HG03139 (cell line): Measurements from ENCODE around the gene ADGRD1.
"Not testable (repeated sequence)": the region's sequence is repeated elsewhere in the genome, so short reads cannot be mapped to it uniquely, and the experiment has no call there.

Source experiments
- ATAC-seq: cut with Tn5 transposase; IDR thresholded peaks from one replicate; pipeline ENCODE4 v1.9.1; 2021; ENCODE audit not compliant: unreplicated experiment

Gene ADGRD1

GRCh38 chr12:130983328-130984017, 29.8 kb downstream of the ADGRD1 start:
- ATAC-seq, result no peak

- ATAC-seq, result no peak
Observed at GRCh38 chr12:130984183-130985058, 30.7 kb downstream of the ADGRD1 start.

GRCh38 chr12:130987151-130987931, 33.6 kb downstream of the ADGRD1 start:
- no peak for ATAC-seq

GRCh38 chr12:130988261-130988660, 34.6 kb downstream of the ADGRD1 start:
- no peak for ATAC-seq

GRCh38 chr12:130988751-130989150, 35.0 kb downstream of the ADGRD1 start:
- no peak for ATAC-seq

- ATAC-seq, result no peak
Observed at GRCh38 chr12:130989391-130989790, 35.7 kb downstream of the ADGRD1 start.

- no peak for ATAC-seq
Observed at GRCh38 chr12:130990034-130990433, 36.3 kb downstream of the ADGRD1 start.

GRCh38 chr12:130992448-130992847, 38.7 kb downstream of the ADGRD1 start:
- ATAC-seq, result no peak

GRCh38 chr12:130992979-130993538, 39.4 kb downstream of the ADGRD1 start:
- ATAC-seq, result no peak

GRCh38 chr12:130993759-130994670, 40.3 kb downstream of the ADGRD1 start:
- no peak for ATAC-seq

- no peak for ATAC-seq
Observed at GRCh38 chr12:130994821-130995375, 41.2 kb downstream of the ADGRD1 start.

- not testable (repeated sequence) for ATAC-seq
Observed at GRCh38 chr12:130995386-130995969, 41.8 kb downstream of the ADGRD1 start.

- ATAC-seq, result no peak
Observed at GRCh38 chr12:130998136-130998535, 44.4 kb downstream of the ADGRD1 start.

- ATAC-seq, result no peak
Observed at GRCh38 chr12:131000000-131000486, 46.3 kb downstream of the ADGRD1 start.

- ATAC-seq, result no peak
Observed at GRCh38 chr12:131001493-131001892, 47.8 kb downstream of the ADGRD1 start.

- ATAC-seq, result no peak
Observed at GRCh38 chr12:131002216-131002631, 48.5 kb downstream of the ADGRD1 start.

- ATAC-seq, result no peak
Observed at GRCh38 chr12:131003036-131003715, 49.5 kb downstream of the ADGRD1 start.

GRCh38 chr12:131003716-131004045, 50.0 kb downstream of the ADGRD1 start:
- no peak for ATAC-seq

GRCh38 chr12:131004166-131004565, 50.5 kb downstream of the ADGRD1 start:
- ATAC-seq, result no peak
